Fibroblast of peridontal ligament (primary cell): Measurements from ENCODE around the gene TMEM81.

Experiments
- DNase-seq: peaks from one replicate; pipeline ENCODE4 v3.0.0-alpha.2; 2010; ENCODE audit errors: extremely low read depth

TMEM81 gene

GRCh38 chr1:205059660-205060059, 24.6 kb downstream of the TMEM81 start:
- DNase-seq: no peak

GRCh38 chr1:205058853-205059252, 25.4 kb downstream of the TMEM81 start:
- DNase-seq: no peak

- DNase-seq: no peak
These were observed 26.3 kb downstream of the TMEM81 start for GRCh38 chr1:205057808-205058575.

DNA sequence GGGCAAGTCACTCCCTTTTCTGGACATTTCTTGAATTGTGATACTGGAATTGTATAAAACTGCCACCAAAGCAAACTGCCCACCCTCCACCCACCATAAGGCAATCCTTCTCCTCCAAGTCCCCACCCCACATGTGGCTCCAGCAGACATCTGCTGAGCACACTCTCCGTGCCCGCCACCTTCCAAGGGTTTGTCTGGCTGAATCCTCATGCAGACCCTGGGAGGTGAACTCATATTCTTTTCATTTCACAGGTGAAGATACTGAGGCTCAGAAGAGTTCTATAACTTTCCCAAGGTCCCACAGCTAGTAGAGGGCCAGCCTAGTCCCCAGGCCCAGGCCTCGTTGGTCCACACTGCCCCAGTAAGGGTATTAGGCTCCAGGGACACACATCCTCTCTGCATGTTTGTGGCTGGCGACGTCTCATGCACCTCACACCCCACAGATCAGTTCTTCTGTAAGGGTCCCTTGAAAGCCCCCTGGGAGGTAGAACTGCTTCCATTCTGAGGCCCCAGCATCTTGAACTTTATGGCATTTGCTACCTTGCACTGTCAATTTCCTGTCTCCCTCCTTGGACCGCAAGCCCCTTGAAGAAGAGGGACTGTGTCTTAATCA, 27.2 kb downstream of the TMEM81 start:
- DNase-seq: no peak

GRCh38 chr1:205056188-205056611, 28.1 kb downstream of the TMEM81 start:
- DNase-seq: no peak

DNA sequence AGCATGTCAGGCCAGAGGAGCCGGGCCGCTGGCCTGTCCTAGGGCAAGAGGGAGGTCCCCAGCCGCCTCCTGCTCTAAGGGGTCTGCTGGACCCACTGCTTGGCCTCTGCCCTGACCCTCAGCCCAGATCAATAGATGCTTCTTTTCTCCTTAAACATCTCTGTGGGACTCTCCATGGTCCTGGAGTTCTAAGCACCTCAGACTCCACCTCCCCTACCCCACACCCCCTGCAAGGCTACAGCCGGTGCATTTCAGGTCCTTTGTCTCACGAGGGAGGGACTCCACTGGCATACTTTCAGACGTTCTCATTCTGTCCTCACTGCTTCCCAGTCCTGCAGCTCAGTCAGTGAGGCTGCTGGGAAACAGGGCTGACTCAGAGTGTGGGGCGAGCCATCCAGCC, 30.2 kb downstream of the TMEM81 start:
- DNase-seq: no peak

DNA sequence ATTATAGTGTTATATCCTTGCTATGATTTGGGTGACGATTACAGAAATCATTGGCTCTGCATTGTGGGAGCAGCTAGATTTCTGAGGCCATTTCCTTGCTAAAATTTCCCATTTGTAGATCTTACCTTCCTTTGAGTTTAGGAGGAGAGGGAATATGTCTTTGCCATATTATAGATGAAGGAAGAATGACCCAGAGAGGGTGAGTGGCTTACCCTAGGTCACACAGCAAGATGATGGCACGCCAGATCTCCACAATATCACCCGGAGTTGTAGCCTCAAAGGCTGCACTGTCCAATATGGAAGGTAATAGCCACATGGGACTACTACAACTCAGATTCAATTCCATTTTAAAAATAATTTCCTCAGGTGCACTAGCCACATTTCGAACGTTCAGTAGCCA, 31.0 kb downstream of the TMEM81 start:
- no peak for DNase-seq

DNA sequence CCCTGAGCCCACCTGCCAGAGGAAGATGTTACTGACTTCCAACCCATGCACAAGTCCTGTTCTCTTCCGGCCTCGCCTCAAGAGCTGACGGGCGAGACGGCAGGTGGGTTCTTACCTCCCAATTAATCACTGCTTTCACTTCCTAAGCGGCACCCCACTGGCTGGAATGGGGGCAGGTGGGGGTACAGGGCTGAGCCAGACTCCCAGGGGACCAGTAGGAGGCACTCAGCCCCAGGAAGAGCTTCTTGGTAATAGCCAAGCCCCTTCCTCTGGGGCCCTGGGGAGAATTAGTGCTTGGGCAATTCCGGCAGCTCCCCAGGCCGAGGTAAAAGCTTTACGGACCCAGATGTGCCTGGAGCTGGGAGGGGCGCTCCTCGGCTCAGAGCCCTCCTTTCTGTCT, 31.6 kb downstream of the TMEM81 start:
- no peak for DNase-seq

DNA sequence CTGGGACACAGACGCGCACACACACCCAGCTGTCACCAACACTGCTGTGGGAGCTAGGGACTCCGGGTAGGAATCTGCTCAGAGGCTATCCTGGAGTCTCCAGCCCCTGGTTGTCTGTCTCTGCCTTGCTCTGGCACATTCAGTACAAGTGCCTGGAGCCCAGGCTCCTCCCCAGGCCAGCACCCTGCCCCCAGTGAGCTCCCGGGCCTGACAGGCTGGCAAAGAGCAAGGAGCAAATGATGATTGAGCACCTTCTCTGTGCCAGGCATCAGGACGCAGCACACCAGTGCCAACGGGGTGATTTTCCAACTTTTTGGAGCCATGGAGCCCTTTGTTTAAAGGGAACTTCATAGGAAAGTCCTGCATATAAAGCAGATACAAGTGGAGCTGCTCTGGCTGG, 34.8 kb downstream of the TMEM81 start:
- no peak for DNase-seq

DNA sequence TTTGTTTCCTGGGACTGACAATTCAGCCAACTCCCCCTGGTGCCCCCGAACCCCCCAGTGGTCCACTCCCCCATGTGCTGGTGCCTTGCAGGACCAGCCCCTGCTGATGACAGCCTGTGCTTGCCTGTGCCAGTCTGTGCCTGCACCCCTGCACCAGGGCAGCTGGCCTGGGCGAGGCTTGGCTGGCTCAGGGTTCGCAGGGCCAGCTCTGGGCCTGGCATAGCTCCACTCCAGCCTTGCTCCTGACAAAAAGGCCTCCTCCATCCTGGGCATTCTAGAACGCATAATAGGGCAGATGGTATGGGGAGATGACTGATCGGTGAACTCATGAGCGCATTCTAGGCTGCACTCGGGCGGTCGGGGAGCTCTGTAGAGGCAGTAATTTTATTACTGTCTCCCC, 35.9 kb downstream of the TMEM81 start:
- no peak for DNase-seq

GRCh38 chr1:205047764-205048231, 36.5 kb downstream of the TMEM81 start:
- no peak for DNase-seq

- no peak for DNase-seq
These were observed 37.4 kb downstream of the TMEM81 start for GRCh38 chr1:205046870-205047269.

GRCh38 chr1:205045146-205045545, 39.1 kb downstream of the TMEM81 start:
- DNase-seq: no peak

DNA sequence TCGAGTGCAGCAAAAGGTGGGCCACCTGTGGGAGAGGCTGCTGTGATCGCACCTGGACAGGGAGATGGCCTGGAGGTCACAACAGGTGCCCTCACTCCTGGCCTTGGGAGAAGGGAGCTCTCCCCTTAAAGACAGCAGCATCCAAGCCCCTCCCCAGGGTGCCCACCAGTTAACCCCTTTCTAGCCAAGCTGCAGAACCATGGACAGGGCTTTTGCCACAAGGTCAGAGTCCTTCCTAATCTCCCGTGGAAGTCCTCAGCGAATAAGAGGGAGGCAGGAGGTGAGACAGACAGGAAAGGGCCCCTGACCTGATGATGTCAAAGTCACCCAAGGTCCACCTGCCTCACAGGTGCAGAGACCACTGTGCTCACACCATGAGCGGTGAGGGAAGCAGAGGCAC, 39.5 kb downstream of the TMEM81 start:
- no peak for DNase-seq

- DNase-seq: no peak
These were observed 40.4 kb downstream of the TMEM81 start for GRCh38 chr1:205043866-205044265.

DNA sequence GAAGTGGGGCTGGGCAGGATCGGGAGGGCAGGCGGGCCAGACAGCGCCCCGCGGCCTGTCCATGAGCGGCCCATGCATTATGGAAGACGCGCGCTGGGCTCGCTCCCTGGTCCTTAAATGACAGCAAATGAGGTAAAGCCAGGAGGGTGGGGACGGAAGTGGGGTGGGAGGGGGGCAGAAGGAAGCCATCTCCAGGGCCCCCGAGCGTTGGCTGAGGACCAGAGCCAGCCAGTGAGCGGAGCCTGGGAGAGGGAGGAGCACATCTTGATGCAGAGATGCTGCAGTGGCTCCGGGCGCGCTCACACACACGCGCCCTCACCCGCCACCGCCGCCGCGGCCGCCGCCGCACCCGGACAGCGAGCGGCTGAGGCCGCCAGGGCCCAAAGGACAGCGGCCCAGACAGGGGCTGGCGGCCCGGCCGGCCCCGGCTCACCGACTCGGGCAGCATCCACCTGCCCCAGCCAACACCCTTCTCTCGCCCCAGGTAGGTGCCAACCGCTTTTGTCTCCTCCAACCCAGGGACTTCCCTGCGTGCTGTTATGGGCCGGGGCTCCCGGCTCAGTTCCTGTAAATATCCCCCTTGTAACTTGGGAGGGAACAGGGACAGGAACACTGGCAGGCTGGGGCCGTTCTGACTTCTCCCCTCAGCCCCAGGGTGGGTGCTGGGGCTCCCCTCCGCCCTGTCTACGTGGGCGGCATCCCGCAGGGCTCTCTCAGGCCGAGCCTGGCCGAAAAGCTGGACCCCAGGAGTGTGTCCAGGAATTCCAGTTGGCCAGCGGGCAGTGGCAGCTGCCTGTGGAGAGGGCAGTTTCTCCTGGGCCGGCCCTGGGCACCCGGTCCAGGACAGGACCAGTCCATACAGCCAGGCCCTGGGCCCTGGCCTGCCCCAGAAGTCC, 41.1 kb downstream of the TMEM81 start, which contains the start of gene CNTN2:
Gene CNTN2, plus strand, starts transcription at position 302 of the 896 bp plus-strand sequence. CDS start 9,974 bp downstream, outside the sequence.
- no peak for DNase-seq

- DNase-seq: no peak
These were observed 42.0 kb downstream of the TMEM81 start for GRCh38 chr1:205041998-205042910.

GRCh38 chr1:205041001-205041715, 43.1 kb downstream of the TMEM81 start:
- DNase-seq: no peak

- DNase-seq: no peak
These were observed 46.0 kb downstream of the TMEM81 start for GRCh38 chr1:205038132-205038786.

DNA sequence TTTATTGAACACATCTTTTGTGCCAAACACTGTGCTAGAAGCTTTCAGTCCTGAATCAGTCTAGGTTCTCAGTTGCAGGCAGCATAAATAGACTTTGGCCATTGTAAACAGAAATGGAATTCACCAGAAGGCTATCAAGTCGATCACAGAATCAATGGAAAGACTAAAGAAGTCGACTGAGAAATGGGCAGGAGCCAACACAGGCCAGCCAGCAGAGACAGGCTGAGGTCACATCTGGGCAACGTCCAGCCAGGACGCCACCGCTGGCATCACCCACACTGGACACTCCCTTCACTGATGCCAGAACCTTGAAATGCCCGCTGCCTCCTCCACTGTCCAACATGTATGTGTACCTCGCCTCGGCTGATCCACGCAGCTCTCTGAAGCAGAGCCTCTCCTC, 46.7 kb downstream of the TMEM81 start:
- no peak for DNase-seq
